SK-N-SH treated with all-trans-retinoic acid at 6 μM for 48 hours (cell line): ENCODE data around the gene MERTK.
"Not testable (repeated sequence)": the region's sequence is repeated elsewhere in the genome, so short reads cannot be mapped to it uniquely, and the experiment has no call there.

Experiments
- ATAC-seq: fragments of 200-7000 bp; cut with Tn5 transposase; 3 replicates; pipeline ENCODE4 v1.9.1; 2020; ENCODE audit warnings: mild to moderate bottlenecking, moderate library complexity
- ARNTL ChIP-seq: fragments of 450-650 bp; formaldehyde crosslinking; IDR thresholded peaks from 2 replicates; pipeline ENCODE4 v1.5.0; 2020; ENCODE audit warnings: low read depth, mild to moderate bottlenecking, moderate library complexity, borderline replicate concordance
- BACH2 ChIP-seq: fragments of 250-450 bp; sonication (Bioruptor Pico); IDR thresholded peaks from 2 replicates; pipeline ENCODE4 v1.9.0; 2021; ENCODE audit warnings: mild to moderate bottlenecking, borderline replicate concordance
- CSDC2 ChIP-seq: fragments of 250-450 bp; sonication (Bioruptor Pico); IDR thresholded peaks from 2 replicates; pipeline ENCODE4 v1.5.0; 2020; ENCODE audit warnings: mild to moderate bottlenecking, moderate library complexity
- CSRNP3 ChIP-seq: fragments of 250-450 bp; sonication (Bioruptor Pico); IDR thresholded peaks from 2 replicates; pipeline ENCODE4 v1.5.1; 2021; ENCODE audit warnings: mild to moderate bottlenecking, moderate library complexity
- ESRRG ChIP-seq: fragments of 250-450 bp; sonication (Bioruptor Pico); IDR thresholded peaks from 2 replicates; pipeline ENCODE4 v1.6.1; 2021; ENCODE audit warnings: mild to moderate bottlenecking
- GLIS3 ChIP-seq: fragments of 250-450 bp; sonication (Bioruptor Pico); IDR thresholded peaks from 2 replicates; pipeline ENCODE4 v1.5.0; 2020; ENCODE audit warnings: mild to moderate bottlenecking, moderate library complexity
- ISL1 ChIP-seq: fragments of 250-450 bp; sonication (Bioruptor Pico); IDR thresholded peaks from 2 replicates; pipeline ENCODE4 v2.1.2; 2022; ENCODE audit warnings: mild to moderate bottlenecking, moderate library complexity
- OSR1 ChIP-seq: fragments of 250-450 bp; sonication (Bioruptor Pico); IDR thresholded peaks from 2 replicates; pipeline ENCODE4 v1.8.0; 2022; ENCODE audit warnings: moderate library complexity, mild to moderate bottlenecking, inconsistent platforms
- POU6F1 ChIP-seq: fragments of 250-450 bp; sonication (Bioruptor Pico); IDR thresholded peaks from 2 replicates; pipeline ENCODE4 v1.8.0; 2021; ENCODE audit warnings: low read depth, mild to moderate bottlenecking, moderate library complexity, borderline replicate concordance
- PPARA ChIP-seq: fragments of 250-450 bp; sonication (Bioruptor Pico); IDR thresholded peaks from 2 replicates; pipeline ENCODE4 v1.5.0; 2020; ENCODE audit warnings: mild to moderate bottlenecking, borderline replicate concordance
- RARB ChIP-seq: fragments of 250-450 bp; sonication (Bioruptor Pico); IDR thresholded peaks from 2 replicates; pipeline ENCODE4 v1.8.0; 2021; ENCODE audit warnings: mild to moderate bottlenecking, moderate library complexity
- TCF4 ChIP-seq: fragments of 250-450 bp; sonication (Bioruptor Pico); IDR thresholded peaks from 2 replicates; pipeline ENCODE4 v1.8.0; 2021; ENCODE audit warnings: mild to moderate bottlenecking, moderate library complexity, borderline replicate concordance
- TOX ChIP-seq: fragments of 250-450 bp; sonication (Bioruptor Pico); IDR thresholded peaks from 2 replicates; pipeline ENCODE4 v1.8.0; 2021; ENCODE audit warnings: mild to moderate bottlenecking, moderate library complexity, borderline replicate concordance
- ZC3H10 ChIP-seq: fragments of 250-450 bp; sonication (Bioruptor Pico); IDR thresholded peaks from 2 replicates; pipeline ENCODE4 v1.5.1; 2021; ENCODE audit warnings: mild to moderate bottlenecking, moderate library complexity
- ZFP3 ChIP-seq: fragments of 250-450 bp; sonication (Bioruptor Pico); IDR thresholded peaks from 2 replicates; pipeline ENCODE4 v1.5.0; 2020; ENCODE audit warnings: mild to moderate bottlenecking, moderate library complexity
- ZFP30 ChIP-seq: fragments of 450-650 bp; formaldehyde crosslinking; IDR thresholded peaks from 2 replicates; pipeline ENCODE4 v1.5.0; 2022; ENCODE audit warnings: mild to moderate bottlenecking, moderate library complexity
- ZNF565 ChIP-seq: fragments of 450-650 bp; formaldehyde crosslinking; conservative IDR thresholded peaks from 2 replicates; pipeline ENCODE4 v1.5.0; 2020; ENCODE audit warnings: low read depth, mild to moderate bottlenecking, moderate library complexity
- ZNF70 ChIP-seq: fragments of 450-650 bp; formaldehyde crosslinking; IDR thresholded peaks from 2 replicates; pipeline ENCODE4 v1.5.0; 2020; ENCODE audit warnings: mild to moderate bottlenecking, moderate library complexity
- ZNF8 ChIP-seq: fragments of 450-650 bp; formaldehyde crosslinking; IDR thresholded peaks from 2 replicates; pipeline ENCODE4 v1.5.0; 2020; ENCODE audit warnings: mild to moderate bottlenecking, moderate library complexity
- TF ChIP-seq, protein P1 (sequence below): fragments of 250-450 bp; sonication (Bioruptor Pico); IDR thresholded peaks from 2 replicates; pipeline ENCODE4 v1.8.0; 2020; ENCODE audit warnings: mild to moderate bottlenecking, moderate library complexity, borderline replicate concordance
- TF ChIP-seq, protein P2 (sequence below): fragments of 250-450 bp; sonication (Bioruptor Pico); IDR thresholded peaks from 2 replicates; pipeline ENCODE4 v1.5.0; 2020; ENCODE audit warnings: mild to moderate bottlenecking, moderate library complexity
- TF ChIP-seq, protein P3 (sequence below): fragments of 250-450 bp; sonication (Bioruptor Pico); IDR thresholded peaks from 2 replicates; pipeline ENCODE4 v1.5.1; 2020; ENCODE audit warnings: low read depth, mild to moderate bottlenecking, moderate library complexity

Gene MERTK

GRCh38 chr2:111910609-111911277 is 12.3 kb downstream of the MERTK start:
- no peak for ATAC-seq
- TF ChIP-seq, protein P1, sequence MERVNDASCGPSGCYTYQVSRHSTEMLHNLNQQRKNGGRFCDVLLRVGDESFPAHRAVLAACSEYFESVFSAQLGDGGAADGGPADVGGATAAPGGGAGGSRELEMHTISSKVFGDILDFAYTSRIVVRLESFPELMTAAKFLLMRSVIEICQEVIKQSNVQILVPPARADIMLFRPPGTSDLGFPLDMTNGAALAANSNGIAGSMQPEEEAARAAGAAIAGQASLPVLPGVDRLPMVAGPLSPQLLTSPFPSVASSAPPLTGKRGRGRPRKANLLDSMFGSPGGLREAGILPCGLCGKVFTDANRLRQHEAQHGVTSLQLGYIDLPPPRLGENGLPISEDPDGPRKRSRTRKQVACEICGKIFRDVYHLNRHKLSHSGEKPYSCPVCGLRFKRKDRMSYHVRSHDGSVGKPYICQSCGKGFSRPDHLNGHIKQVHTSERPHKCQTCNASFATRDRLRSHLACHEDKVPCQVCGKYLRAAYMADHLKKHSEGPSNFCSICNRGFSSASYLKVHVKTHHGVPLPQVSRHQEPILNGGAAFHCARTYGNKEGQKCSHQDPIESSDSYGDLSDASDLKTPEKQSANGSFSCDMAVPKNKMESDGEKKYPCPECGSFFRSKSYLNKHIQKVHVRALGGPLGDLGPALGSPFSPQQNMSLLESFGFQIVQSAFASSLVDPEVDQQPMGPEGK (CRISPR knock-in tag): no peak
- TF ChIP-seq ARNTL (CRISPR knock-in tag) (no peak), ZFP30 (CRISPR knock-in tag) (no peak), ZNF70 (CRISPR knock-in tag) (no peak), ZNF8 (CRISPR knock-in tag) (no peak), ISL1 (CRISPR knock-in tag) (no peak), PPARA (CRISPR knock-in tag) (no peak), ZFP3 (CRISPR knock-in tag) (no peak), ZNF565 (CRISPR knock-in tag) (no peak), ZC3H10 (CRISPR knock-in tag) (no peak), ESRRG (CRISPR knock-in tag) (no peak), CSDC2 (CRISPR knock-in tag) (no peak), RARB (no peak), TCF4 (CRISPR knock-in tag) (no peak)
- TF ChIP-seq, protein P2, sequence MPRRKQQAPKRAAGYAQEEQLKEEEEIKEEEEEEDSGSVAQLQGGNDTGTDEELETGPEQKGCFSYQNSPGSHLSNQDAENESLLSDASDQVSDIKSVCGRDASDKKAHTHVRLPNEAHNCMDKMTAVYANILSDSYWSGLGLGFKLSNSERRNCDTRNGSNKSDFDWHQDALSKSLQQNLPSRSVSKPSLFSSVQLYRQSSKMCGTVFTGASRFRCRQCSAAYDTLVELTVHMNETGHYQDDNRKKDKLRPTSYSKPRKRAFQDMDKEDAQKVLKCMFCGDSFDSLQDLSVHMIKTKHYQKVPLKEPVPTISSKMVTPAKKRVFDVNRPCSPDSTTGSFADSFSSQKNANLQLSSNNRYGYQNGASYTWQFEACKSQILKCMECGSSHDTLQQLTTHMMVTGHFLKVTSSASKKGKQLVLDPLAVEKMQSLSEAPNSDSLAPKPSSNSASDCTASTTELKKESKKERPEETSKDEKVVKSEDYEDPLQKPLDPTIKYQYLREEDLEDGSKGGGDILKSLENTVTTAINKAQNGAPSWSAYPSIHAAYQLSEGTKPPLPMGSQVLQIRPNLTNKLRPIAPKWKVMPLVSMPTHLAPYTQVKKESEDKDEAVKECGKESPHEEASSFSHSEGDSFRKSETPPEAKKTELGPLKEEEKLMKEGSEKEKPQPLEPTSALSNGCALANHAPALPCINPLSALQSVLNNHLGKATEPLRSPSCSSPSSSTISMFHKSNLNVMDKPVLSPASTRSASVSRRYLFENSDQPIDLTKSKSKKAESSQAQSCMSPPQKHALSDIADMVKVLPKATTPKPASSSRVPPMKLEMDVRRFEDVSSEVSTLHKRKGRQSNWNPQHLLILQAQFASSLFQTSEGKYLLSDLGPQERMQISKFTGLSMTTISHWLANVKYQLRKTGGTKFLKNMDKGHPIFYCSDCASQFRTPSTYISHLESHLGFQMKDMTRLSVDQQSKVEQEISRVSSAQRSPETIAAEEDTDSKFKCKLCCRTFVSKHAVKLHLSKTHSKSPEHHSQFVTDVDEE (CRISPR knock-in tag): no peak
- TF ChIP-seq, all 23 proteins: peak for 0

- not testable (repeated sequence) for ATAC-seq
Observed at GRCh38 chr2:111911295-111911977, 13.0 kb downstream of the MERTK start.

DNA sequence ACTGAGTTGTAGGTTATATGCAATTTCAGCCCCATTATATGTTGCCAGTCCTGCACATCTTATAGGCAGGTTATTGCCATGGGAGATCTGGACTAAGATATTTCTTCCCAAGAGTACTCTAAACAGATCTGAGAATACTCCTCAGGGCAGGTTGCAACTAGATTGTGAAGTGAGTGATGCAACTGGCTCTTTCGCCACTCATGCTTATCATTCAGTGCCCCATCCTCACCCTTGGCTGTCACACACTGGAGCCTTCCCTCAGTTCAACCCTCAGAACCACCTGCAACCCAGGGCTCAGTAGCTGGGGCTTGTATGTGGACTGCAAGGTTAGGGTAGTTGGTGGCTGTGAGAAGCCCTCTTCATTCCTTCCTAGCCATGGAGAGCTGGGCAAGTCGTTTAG is 14.1 kb downstream of the MERTK start:
- ATAC-seq: no peak

More for the DNA sequence above, 14.1 kb downstream of the MERTK start:
- no peak for TF ChIP-seq ZC3H10 (CRISPR knock-in tag)
- TF ChIP-seq TOX (CRISPR knock-in tag): no peak
- TF ChIP-seq ZFP3 (CRISPR knock-in tag): no peak
- no peak for TF ChIP-seq ISL1 (CRISPR knock-in tag)
- no peak for TF ChIP-seq PPARA (CRISPR knock-in tag)
- no peak for TF ChIP-seq POU6F1 (CRISPR knock-in tag)
- no peak for TF ChIP-seq ZNF70 (CRISPR knock-in tag)
- TF ChIP-seq ZNF8 (CRISPR knock-in tag): no peak
- TF ChIP-seq, protein P3, sequence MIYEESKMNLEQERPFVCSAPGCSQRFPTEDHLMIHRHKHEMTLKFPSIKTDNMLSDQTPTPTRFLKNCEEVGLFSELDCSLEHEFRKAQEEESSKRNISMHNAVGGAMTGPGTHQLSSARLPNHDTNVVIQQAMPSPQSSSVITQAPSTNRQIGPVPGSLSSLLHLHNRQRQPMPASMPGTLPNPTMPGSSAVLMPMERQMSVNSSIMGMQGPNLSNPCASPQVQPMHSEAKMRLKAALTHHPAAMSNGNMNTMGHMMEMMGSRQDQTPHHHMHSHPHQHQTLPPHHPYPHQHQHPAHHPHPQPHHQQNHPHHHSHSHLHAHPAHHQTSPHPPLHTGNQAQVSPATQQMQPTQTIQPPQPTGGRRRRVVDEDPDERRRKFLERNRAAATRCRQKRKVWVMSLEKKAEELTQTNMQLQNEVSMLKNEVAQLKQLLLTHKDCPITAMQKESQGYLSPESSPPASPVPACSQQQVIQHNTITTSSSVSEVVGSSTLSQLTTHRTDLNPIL (CRISPR knock-in tag): no peak
- no peak for TF ChIP-seq RARB
- TF ChIP-seq, protein P2 (CRISPR knock-in tag): no peak
- no peak for TF ChIP-seq BACH2 (CRISPR knock-in tag)
- TF ChIP-seq TCF4 (CRISPR knock-in tag): no peak
- TF ChIP-seq ARNTL (CRISPR knock-in tag): no peak
- no peak for TF ChIP-seq GLIS3 (CRISPR knock-in tag)
- TF ChIP-seq ESRRG (CRISPR knock-in tag): no peak
- no peak for TF ChIP-seq CSDC2 (CRISPR knock-in tag)
- TF ChIP-seq CSRNP3 (CRISPR knock-in tag): no peak
- no peak for TF ChIP-seq OSR1
